Nephron (organoid): Measurements from ENCODE around the gene SLC4A5.

Experiments used
- H3K27ac Mint-ChIP-seq, 3 experiments: 2 replicates each; pipeline ENCODE4 v1.8.0; 2020; ENCODE audit warnings: mixed read lengths in 3 of 3, mild to moderate bottlenecking in 2 of 3, moderate library complexity in 1 of 3
- H3K27me3 Mint-ChIP-seq: 2 replicates; pipeline ENCODE4 v1.8.0; 2021; ENCODE audit warnings: low read depth, mild to moderate bottlenecking, moderate library complexity, mixed read lengths
- H3K36me3 Mint-ChIP-seq: 2 replicates; pipeline ENCODE4 v1.8.0; 2020; ENCODE audit warnings: low read depth, mixed read lengths
- H3K4me1 Mint-ChIP-seq: 2 replicates; pipeline ENCODE4 v1.8.0; 2020; ENCODE audit warnings: mixed read lengths
- H3K4me3 Mint-ChIP-seq, 3 experiments: 2 replicates each; pipeline ENCODE4 v1.8.0; 2020; ENCODE audit warnings: mild to moderate bottlenecking in 3 of 3, mixed read lengths in 3 of 3, moderate library complexity in 2 of 3
- H3K9me3 Mint-ChIP-seq: 2 replicates; pipeline ENCODE4 v1.8.0; 2020; ENCODE audit warnings: mixed read lengths
- CTCF ChIP-seq, 3 experiments: fragments of 200-600 bp; sonication (generic); IDR thresholded peaks; one replicate each; pipeline ENCODE4 v1.5.0; 2021; ENCODE audit warnings: antibody characterized with exemption in 3 of 3; ENCODE audit not compliant: unreplicated experiment in 3 of 3

SLC4A5 gene

GRCh38 chr2:74366036-74366435, 22.8 kb upstream of the SLC4A5 start:
- no peak for TF ChIP-seq CTCF (IDR thresholded peaks at IDR 0.05; ENCODE audit: unreplicated experiment in 3 of 3)
- Mint-ChIP-seq H3K27ac (no peak overlapping the region), H3K4me1 (no peaks in the 10 kb centered on the region), H3K36me3 (peaks cover 88% of the 10 kb centered on the region), H3K4me3 (no peak overlapping the region), H3K9me3 (no peaks in the 10 kb centered on the region), H3K27me3 (no peaks in the 10 kb centered on the region)

GRCh38 chr2:74364533-74365505, 21.6 kb upstream of the SLC4A5 start:
- no peak for TF ChIP-seq CTCF (IDR thresholded peaks at IDR 0.05; ENCODE audit: unreplicated experiment in 3 of 3)
- H3K27me3 Mint-ChIP-seq, result no peaks in the 10 kb centered on the region
- no peak overlapping the region for H3K4me3 Mint-ChIP-seq
- no peak overlapping the region for H3K27ac Mint-ChIP-seq
- H3K36me3 Mint-ChIP-seq, result peaks cover 87% of the 10 kb centered on the region
- no peaks in the 10 kb centered on the region for H3K4me1 Mint-ChIP-seq
- H3K9me3 Mint-ChIP-seq, result no peaks in the 10 kb centered on the region

GRCh38 chr2:74361327-74361726, 18.1 kb upstream of the SLC4A5 start:
- no peak overlapping the region for H3K4me3 Mint-ChIP-seq
- no peak overlapping the region for H3K27ac Mint-ChIP-seq
- peaks cover 81% of the 10 kb centered on the region for H3K36me3 Mint-ChIP-seq
- H3K4me1 Mint-ChIP-seq, result no peaks in the 10 kb centered on the region
- no peak for TF ChIP-seq CTCF (IDR thresholded peaks at IDR 0.05; ENCODE audit: unreplicated experiment in 3 of 3)
- no peaks in the 10 kb centered on the region for H3K9me3 Mint-ChIP-seq
- H3K27me3 Mint-ChIP-seq, result no peaks in the 10 kb centered on the region

- no peaks in the 10 kb centered on the region for H3K27me3 Mint-ChIP-seq
- no peaks in the 10 kb centered on the region for H3K4me1 Mint-ChIP-seq
- H3K27ac Mint-ChIP-seq, result no peak overlapping the region
- TF ChIP-seq CTCF (IDR thresholded peaks at IDR 0.05; ENCODE audit: unreplicated experiment in 3 of 3), result no peak
- H3K36me3 Mint-ChIP-seq, result peaks cover 64% of the 10 kb centered on the region
- no peaks in the 10 kb centered on the region for H3K9me3 Mint-ChIP-seq
- no peak overlapping the region for H3K4me3 Mint-ChIP-seq
Observed at GRCh38 chr2:74357627-74358026, 14.4 kb upstream of the SLC4A5 start.

GRCh38 chr2:74349889-74350288, 6.7 kb upstream of the SLC4A5 start:
- Mint-ChIP-seq H3K4me1 (no peaks in the 10 kb centered on the region), H3K36me3 (no peaks in the 10 kb centered on the region), H3K27me3 (no peaks in the 10 kb centered on the region), H3K9me3 (no peaks in the 10 kb centered on the region), H3K27ac (no peak overlapping the region), H3K4me3 (no peak overlapping the region)
- TF ChIP-seq CTCF (IDR thresholded peaks at IDR 0.05; ENCODE audit: unreplicated experiment in 3 of 3), result no peak

GRCh38 chr2:74347742-74348141, 4.5 kb upstream of the SLC4A5 start:
- no peaks in the 10 kb centered on the region for H3K9me3 Mint-ChIP-seq
- H3K36me3 Mint-ChIP-seq, result no peaks in the 10 kb centered on the region
- no peak overlapping the region for H3K27ac Mint-ChIP-seq
- no peaks in the 10 kb centered on the region for H3K4me1 Mint-ChIP-seq
- no peak overlapping the region for H3K4me3 Mint-ChIP-seq
- no peak for TF ChIP-seq CTCF (IDR thresholded peaks at IDR 0.05; ENCODE audit: unreplicated experiment in 3 of 3)
- H3K27me3 Mint-ChIP-seq, result no peaks in the 10 kb centered on the region
